Measurements from ENCODE around the gene PAK1.

GRCh38 chr11:77309401-77310085 lies 164.4 kb downstream of the PAK1 start:
- TF ChIP-seq CTCF (IDR thresholded peaks at IDR 0.05) (no peak), ZFX (IDR thresholded peaks at IDR 0.05; ENCODE audit: borderline replicate concordance) (no peak)
